HAP-1 (cell line): ENCODE measurements around the gene SFT2D3.
A peak's percentile ranks its signal among the peaks of the same experiment; 100 is the strongest.

Experiments
- DNase-seq, 2 experiments: peaks; one replicate each; pipeline ENCODE4 v3.0.0-alpha.2; 2016 to 2020; ENCODE audit warnings: low spot score in 2 of 2
- H3K27me3 ChIP-seq: fragments of 250-450 bp; sonication (Bioruptor Pico); 2 replicates; pipeline ENCODE4 v1.5.1; 2020; ENCODE audit warnings: low read depth, mild to moderate bottlenecking, moderate library complexity
- H3K36me3 ChIP-seq: fragments of 250-450 bp; sonication (Bioruptor Pico); replicated peaks from 2 replicates; pipeline ENCODE4 v1.5.1; 2020; ENCODE audit warnings: mild to moderate bottlenecking
- H3K4me1 ChIP-seq: fragments of 250-450 bp; sonication (Bioruptor Pico); 2 replicates; pipeline ENCODE4 v1.5.1; 2020; ENCODE audit warnings: mild to moderate bottlenecking
- H3K4me3 ChIP-seq: fragments of 250-450 bp; sonication (Bioruptor Pico); 2 replicates; pipeline ENCODE4 v1.5.1; 2020; ENCODE audit warnings: mild to moderate bottlenecking, moderate library complexity
- H3K9me3 ChIP-seq: fragments of 250-450 bp; sonication (Bioruptor Pico); 2 replicates; pipeline ENCODE4 v1.5.1; 2020; ENCODE audit warnings: mild to moderate bottlenecking, moderate library complexity
- in situ Hi-C: fragments of 300-500 bp; cut with MboI; formaldehyde crosslinking; loops from 3 replicates; pipeline ENCODE4 v1.14.3; 2020; ENCODE audit warnings: low sequenced_read_pairs, inconsistent platforms, mixed read lengths

The SFT2D3 gene

GRCh38 chr2:127671557-127672302, 29.6 kb upstream of the SFT2D3 start:
- peaks cover 6% of the 10 kb centered on the region; the same call in 1 of the 2 replicates for H3K27me3 ChIP-seq
- H3K36me3 ChIP-seq = no peaks in the 10 kb centered on the region

GRCh38 chr2:127672341-127673224, 28.7 kb upstream of the SFT2D3 start:
- H3K4me1 ChIP-seq = no peaks in the 10 kb centered on the region
- no peak for DNase-seq
- H3K4me3 ChIP-seq = no peak overlapping the region
- peaks cover 7% of the 10 kb centered on the region; the same call in 1 of the 2 replicates for H3K27me3 ChIP-seq
- in situ Hi-C loops = no loop called here
- H3K9me3 ChIP-seq = no peaks in the 10 kb centered on the region
- H3K36me3 ChIP-seq = no peaks in the 10 kb centered on the region

More at GRCh38 chr2:127671557-127672302, 29.6 kb upstream of the SFT2D3 start:
- in situ Hi-C loops = no loop called here
- H3K4me1 ChIP-seq = no peaks in the 10 kb centered on the region
- no peaks in the 10 kb centered on the region for H3K9me3 ChIP-seq
- no peak for DNase-seq
- H3K4me3 ChIP-seq = no peak overlapping the region

GRCh38 chr2:127673291-127674069, 27.8 kb upstream of the SFT2D3 start:
- no peak overlapping the region for H3K4me3 ChIP-seq
- no peaks in the 10 kb centered on the region for H3K4me1 ChIP-seq
- peaks cover 8% of the 10 kb centered on the region; the same call in 1 of the 2 replicates for H3K27me3 ChIP-seq
- H3K9me3 ChIP-seq = no peaks in the 10 kb centered on the region
- in situ Hi-C loops = no loop called here
- DNase-seq = no peak
- H3K36me3 ChIP-seq = no peaks in the 10 kb centered on the region

- no peaks in the 10 kb centered on the region for H3K36me3 ChIP-seq
- peak in 1 of 2 experiments; percentile 52 for DNase-seq
- in situ Hi-C loops = no loop called here
- H3K4me3 ChIP-seq = peak overlapping the region; percentile 27
- no peaks in the 10 kb centered on the region for H3K9me3 ChIP-seq
- peaks cover 8% of the 10 kb centered on the region; the same call in 1 of the 2 replicates for H3K27me3 ChIP-seq
- no peaks in the 10 kb centered on the region for H3K4me1 ChIP-seq
Observed at GRCh38 chr2:127674241-127675209, 26.8 kb upstream of the SFT2D3 start.

- no peaks in the 10 kb centered on the region for H3K4me1 ChIP-seq
- H3K27me3 ChIP-seq = peaks cover 8% of the 10 kb centered on the region; the same call in 1 of the 2 replicates
- no peaks in the 10 kb centered on the region for H3K9me3 ChIP-seq
- no peak for DNase-seq
- H3K36me3 ChIP-seq = no peaks in the 10 kb centered on the region
- peak within 1 kb of the TSS; percentile 27 for H3K4me3 ChIP-seq
- in situ Hi-C loops = no loop called here
Observed at GRCh38 chr2:127675331-127676261, 25.7 kb upstream of the SFT2D3 start, which contains the start of gene LIMS2. Gene LIMS2 (minus strand): TSS chr2:127675530. CDS start chr2:127675024, 506 bp downstream.

- no peaks in the 10 kb centered on the region for H3K4me1 ChIP-seq
- in situ Hi-C loops = no loop called here
- no peak for DNase-seq
- H3K9me3 ChIP-seq = no peaks in the 10 kb centered on the region
- peaks cover 8% of the 10 kb centered on the region; the same call in 1 of the 2 replicates for H3K27me3 ChIP-seq
- no peaks in the 10 kb centered on the region for H3K36me3 ChIP-seq
- H3K4me3 ChIP-seq = no peak overlapping the region
Observed at GRCh38 chr2:127676906-127677305, 24.4 kb upstream of the SFT2D3 start.

GRCh38 chr2:127678531-127678930, 22.8 kb upstream of the SFT2D3 start:
- no peak for DNase-seq
- in situ Hi-C loops = no loop called here
- no peaks in the 10 kb centered on the region for H3K36me3 ChIP-seq
- H3K27me3 ChIP-seq = peaks cover 8% of the 10 kb centered on the region; the same call in 1 of the 2 replicates
- H3K4me1 ChIP-seq = no peaks in the 10 kb centered on the region
- H3K9me3 ChIP-seq = no peaks in the 10 kb centered on the region
- no peak overlapping the region for H3K4me3 ChIP-seq

GRCh38 chr2:127678991-127679390, 22.3 kb upstream of the SFT2D3 start:
- H3K9me3 ChIP-seq = no peaks in the 10 kb centered on the region
- no peaks in the 10 kb centered on the region for H3K4me1 ChIP-seq
- in situ Hi-C loops = no loop called here
- no peak overlapping the region for H3K4me3 ChIP-seq
- no peak for DNase-seq
- peaks cover 8% of the 10 kb centered on the region; the same call in 1 of the 2 replicates for H3K27me3 ChIP-seq
- no peaks in the 10 kb centered on the region for H3K36me3 ChIP-seq

GRCh38 chr2:127679680-127680361, 21.5 kb upstream of the SFT2D3 start:
- in situ Hi-C loops = no loop called here
- no peaks in the 10 kb centered on the region for H3K36me3 ChIP-seq
- H3K4me1 ChIP-seq = no peaks in the 10 kb centered on the region
- DNase-seq = no peak
- peaks cover 8% of the 10 kb centered on the region; the same call in 1 of the 2 replicates for H3K27me3 ChIP-seq
- no peak overlapping the region for H3K4me3 ChIP-seq
- no peaks in the 10 kb centered on the region for H3K9me3 ChIP-seq

- in situ Hi-C loops = no loop called here
- no peaks in the 10 kb centered on the region for H3K9me3 ChIP-seq
- no peaks in the 10 kb centered on the region for H3K36me3 ChIP-seq
- H3K27me3 ChIP-seq = peaks cover 8% of the 10 kb centered on the region; the same call in 1 of the 2 replicates
- no peak for DNase-seq
- peaks cover 2% of the 10 kb centered on the region; the same call in 1 of the 2 replicates for H3K4me1 ChIP-seq
- H3K4me3 ChIP-seq = no peak overlapping the region
Observed at GRCh38 chr2:127680706-127681287, 20.5 kb upstream of the SFT2D3 start.

- H3K36me3 ChIP-seq = no peaks in the 10 kb centered on the region
Observed at GRCh38 chr2:127681288-127681804, 20.0 kb upstream of the SFT2D3 start.

More at GRCh38 chr2:127681288-127681804, 20.0 kb upstream of the SFT2D3 start:
- DNase-seq = no peak
- in situ Hi-C loops = no loop called here
- H3K4me1 ChIP-seq = peaks cover 4% of the 10 kb centered on the region; the same call in 1 of the 2 replicates
- H3K27me3 ChIP-seq = peaks cover 8% of the 10 kb centered on the region; the same call in 1 of the 2 replicates
- H3K4me3 ChIP-seq = no peak overlapping the region
- no peaks in the 10 kb centered on the region for H3K9me3 ChIP-seq
